Right atrium auricular region (tissue), 2 donors: ENCODE measurements around the gene MCF2L. TPM values are rescaled to one million over a fixed set of nuclear protein-coding genes. Genes with fewer than 3 reads are reported as not detected.
A peak's percentile ranks its signal among the peaks of the same experiment; 100 is the strongest.

Source experiments
- DNase-seq: peaks from one replicate; pipeline ENCODE4 v3.0.0-alpha.2; 2019; ENCODE audit warnings: low spot score
- H3K27ac ChIP-seq, 2 donors: fragments of 200-600 bp; sonication (generic); 1 replicate in 1 of 2; 2 replicates in 1 of 2; pipeline ENCODE4 v1.5.1; 2016 to 2019
- H3K27me3 ChIP-seq, 2 donors: fragments of 200-600 bp; sonication (generic); one replicate each; pipeline versions ENCODE4 v1.5.1 to v1.6.0; 2017 to 2019
- H3K36me3 ChIP-seq: fragments of 200-600 bp; sonication (generic); one replicate; pipeline ENCODE4 v1.5.1; 2016
- H3K4me1 ChIP-seq, 2 donors: fragments of 200-600 bp; sonication (generic); one replicate each; pipeline versions ENCODE4 v1.5.1 to v1.6.0; 2017 to 2019
- H3K4me3 ChIP-seq, 2 donors: fragments of 200-600 bp; sonication (generic); 1 replicate in 1 of 2; 2 replicates in 1 of 2; pipeline ENCODE4 v1.5.1; 2017 to 2019; ENCODE audit warnings: mild to moderate bottlenecking in 1 of 2, moderate library complexity in 1 of 2
- H3K9me3 ChIP-seq, 2 donors: fragments of 200-600 bp; sonication (generic); one replicate each; pipeline ENCODE4 v1.5.1; 2019
- CTCF ChIP-seq, 2 donors: fragments of 200-600 bp; sonication (generic); IDR thresholded peaks; one replicate each; pipeline ENCODE4 v1.5.1; 2019; ENCODE audit warnings: antibody characterized with exemption in 2 of 2
- total RNA-seq, 2 donors: library from RNA; depleted of rRNA; stranded (reverse); fragments of >200 nt; gene quantifications; one replicate each; pipeline ENCODE4 v1.1.0, GENCODE V29; 2016

MCF2L gene
- total RNA-seq, 2 donors from 2014 or later, result 17.1 to 21.6 TPM

GRCh38 chr13:113005997-113006396 is 37.0 kb downstream of the MCF2L start:
- no peaks in the 10 kb centered on the region for H3K27me3 ChIP-seq
- H3K9me3 ChIP-seq, result no peaks in the 10 kb centered on the region
- no peak for TF ChIP-seq CTCF (IDR thresholded peaks at IDR 0.05)
- H3K36me3 ChIP-seq, result no peaks in the 10 kb centered on the region
- no peak for DNase-seq
- no peak overlapping the region for H3K27ac ChIP-seq
- peaks cover 0 to 28% of the 10 kb centered on the region in 2 donors for H3K4me1 ChIP-seq
- no peak overlapping the region for H3K4me3 ChIP-seq

GRCh38 chr13:113006660-113007059 is 37.6 kb downstream of the MCF2L start:
- H3K9me3 ChIP-seq, result no peaks in the 10 kb centered on the region
- H3K4me1 ChIP-seq, result peaks cover 0 to 21% of the 10 kb centered on the region in 2 donors
- no peak overlapping the region for H3K27ac ChIP-seq
- H3K36me3 ChIP-seq, result no peaks in the 10 kb centered on the region
- no peaks in the 10 kb centered on the region for H3K27me3 ChIP-seq
- no peak for DNase-seq
- H3K4me3 ChIP-seq, result no peak overlapping the region
- no peak for TF ChIP-seq CTCF (IDR thresholded peaks at IDR 0.05)

- no peak for TF ChIP-seq CTCF (IDR thresholded peaks at IDR 0.05)
- H3K27ac ChIP-seq, result peak overlapping the region in 1 of 2 donors; percentile 42
- DNase-seq, result no peak
These were observed 39.8 kb downstream of the MCF2L start for GRCh38 chr13:113008851-113009250.

GRCh38 chr13:113009743-113010509 is 40.9 kb downstream of the MCF2L start:
- Histone ChIP-seq H3K4me3 (no peak overlapping the region), H3K36me3 (no peaks in the 10 kb centered on the region), H3K27me3 (no peaks in the 10 kb centered on the region), H3K9me3 (no peaks in the 10 kb centered on the region), H3K4me1 (peaks cover 0 to 14% of the 10 kb centered on the region in 2 donors), H3K27ac (peak overlapping the region; percentile 31 to 46)
- no peak for DNase-seq
- no peak for TF ChIP-seq CTCF (IDR thresholded peaks at IDR 0.05)

More at GRCh38 chr13:113008851-113009250, 39.8 kb downstream of the MCF2L start:
- Histone ChIP-seq H3K27me3 (no peaks in the 10 kb centered on the region), H3K9me3 (no peaks in the 10 kb centered on the region), H3K36me3 (no peaks in the 10 kb centered on the region), H3K4me1 (peaks cover 0 to 14% of the 10 kb centered on the region in 2 donors), H3K4me3 (no peak overlapping the region)

GRCh38 chr13:113010510-113010865 is 41.5 kb downstream of the MCF2L start:
- no peaks in the 10 kb centered on the region for H3K36me3 ChIP-seq
- H3K4me3 ChIP-seq, result no peak overlapping the region
- H3K27me3 ChIP-seq, result no peaks in the 10 kb centered on the region
- DNase-seq, result no peak
- TF ChIP-seq CTCF (IDR thresholded peaks at IDR 0.05), result no peak
- peaks cover 0 to 14% of the 10 kb centered on the region in 2 donors for H3K4me1 ChIP-seq
- no peaks in the 10 kb centered on the region for H3K9me3 ChIP-seq
- peak overlapping the region; percentile 31 to 46 for H3K27ac ChIP-seq

GRCh38 chr13:113013303-113013702 is 44.3 kb downstream of the MCF2L start:
- no peak for TF ChIP-seq CTCF (IDR thresholded peaks at IDR 0.05)
- H3K36me3 ChIP-seq, result no peaks in the 10 kb centered on the region
- H3K9me3 ChIP-seq, result no peaks in the 10 kb centered on the region
- no peak for DNase-seq
- no peak overlapping the region for H3K4me3 ChIP-seq
- H3K4me1 ChIP-seq, result peaks cover 0 to 14% of the 10 kb centered on the region in 2 donors
- no peak overlapping the region for H3K27ac ChIP-seq
- H3K27me3 ChIP-seq, result no peaks in the 10 kb centered on the region
